Stimulated activated effector memory CD8-positive, alpha-beta T cell treated with anti-CD3 and anti-CD28 coated beads, Interleukin-12 subunit alpha, Interleukin-12 subunit beta, amount 100 ng/mL, for 72 hours (primary cell): ENCODE results near the gene SIRT5.

ENCODE experiments used
- ATAC-seq: fragments of 150-1000 bp; cut with Tn5 transposase; 2 replicates; pipeline ENCODE4 v1.10.0; 2021
- DNase-seq, 2 donors: peaks; one replicate each; pipeline ENCODE4 v3.0.0; 2021 to 2022; ENCODE audit warnings: low spot score in 2 of 2
- H3K27ac Mint-ChIP-seq: one replicate; pipeline ENCODE4 v1.8.0; 2022; ENCODE audit warnings: mild to moderate bottlenecking, mixed read lengths
- H3K36me3 Mint-ChIP-seq: one replicate; pipeline ENCODE4 v1.8.0; 2022; ENCODE audit warnings: mild to moderate bottlenecking, mixed read lengths
- H3K4me1 Mint-ChIP-seq: one replicate; pipeline ENCODE4 v1.8.0; 2022; ENCODE audit warnings: mixed read lengths
- H3K4me3 Mint-ChIP-seq: one replicate; pipeline ENCODE4 v1.8.0; 2022; ENCODE audit warnings: mild to moderate bottlenecking, mixed read lengths
- H3K9me3 Mint-ChIP-seq: one replicate; pipeline ENCODE4 v1.8.0; 2022; ENCODE audit warnings: mixed read lengths

SIRT5 gene

DNA sequence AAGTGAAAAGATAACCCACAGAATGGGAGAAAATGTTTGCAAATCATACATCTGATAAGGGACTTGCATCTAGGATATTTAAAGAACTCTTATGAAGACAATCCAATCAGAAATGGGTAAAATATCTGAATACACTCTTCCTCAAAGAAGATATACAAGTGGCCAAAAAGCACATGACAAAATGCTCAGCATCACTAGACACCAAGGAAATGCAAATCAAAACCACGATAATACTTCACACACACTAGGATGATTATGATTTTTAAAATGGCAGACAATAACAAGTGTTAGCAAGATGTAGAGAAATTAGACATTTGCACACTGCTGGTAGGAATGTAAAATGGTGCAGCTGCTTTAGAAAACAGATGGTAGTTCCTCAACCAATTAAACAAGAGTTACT, 34.8 kb upstream of the SIRT5 start:
- Mint-ChIP-seq H3K9me3 (no peaks in the 10 kb centered on the region), H3K27ac (no peak overlapping the region), H3K36me3 (no peaks in the 10 kb centered on the region), H3K4me1 (no peaks in the 10 kb centered on the region), H3K4me3 (no peak overlapping the region)
- no peak for DNase-seq
- no peak for ATAC-seq

DNA sequence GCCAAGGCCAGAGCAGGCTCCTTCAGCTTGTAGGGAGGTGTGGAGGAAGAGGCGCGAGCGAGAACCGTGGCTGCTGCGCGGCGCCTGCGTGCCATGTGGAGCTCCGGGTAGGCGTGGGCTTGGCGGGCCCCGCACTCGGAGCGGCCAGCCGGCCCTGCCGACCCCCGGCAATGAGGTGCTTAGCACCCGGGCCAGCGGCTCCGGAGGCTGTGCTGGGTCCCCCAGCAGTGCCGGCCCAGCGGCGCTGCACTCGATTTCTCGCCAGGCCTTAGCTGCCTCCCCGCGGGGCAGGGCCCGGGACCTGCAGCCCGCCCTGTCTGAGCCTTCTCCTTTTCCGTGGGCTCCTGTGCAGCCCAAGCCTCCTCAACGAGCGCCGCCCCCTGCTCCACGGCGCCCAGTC, 32.9 kb upstream of the SIRT5 start:
- DNase-seq (no peak), ATAC-seq (no peak)
- H3K27ac Mint-ChIP-seq = no peak overlapping the region
- H3K4me3 Mint-ChIP-seq = no peak overlapping the region
- H3K9me3 Mint-ChIP-seq = no peaks in the 10 kb centered on the region
- no peaks in the 10 kb centered on the region for H3K36me3 Mint-ChIP-seq
- H3K4me1 Mint-ChIP-seq = no peaks in the 10 kb centered on the region

DNA sequence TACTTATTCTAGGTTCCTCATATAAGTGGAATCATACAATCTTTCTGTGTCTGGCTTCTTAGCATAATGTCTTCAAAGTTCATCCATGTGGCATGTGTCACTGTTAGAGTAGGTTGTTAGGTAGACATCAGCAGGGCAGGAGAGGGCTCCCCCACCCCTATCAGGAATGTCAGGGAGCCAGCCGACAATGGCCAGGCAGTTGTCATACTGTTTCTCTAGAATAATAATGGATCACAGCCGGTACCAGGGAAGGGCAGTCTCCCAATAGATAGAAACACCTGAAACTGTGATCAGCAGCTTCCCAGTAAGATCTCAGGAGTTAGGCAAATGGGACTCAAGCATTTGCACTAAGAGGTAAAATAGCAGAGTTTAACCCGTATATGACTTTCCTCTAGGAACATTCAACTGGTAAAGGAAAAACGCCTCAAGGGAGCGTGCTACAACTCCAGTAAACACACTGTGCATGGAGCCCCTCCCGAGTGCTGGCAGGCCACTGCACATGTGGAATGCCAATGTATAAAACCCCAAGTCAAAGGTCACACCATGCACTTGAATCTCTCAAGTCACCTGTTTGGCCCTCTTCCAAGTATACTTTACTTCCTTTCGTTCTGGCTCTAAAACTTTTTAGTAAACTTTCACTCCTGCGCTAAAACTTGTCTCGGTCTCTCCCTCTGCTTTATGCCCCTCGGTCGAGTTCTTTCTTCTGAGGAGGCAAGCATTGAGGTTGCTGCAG, 29.8 kb upstream of the SIRT5 start:
- no peak overlapping the region for H3K27ac Mint-ChIP-seq
- no peaks in the 10 kb centered on the region for H3K36me3 Mint-ChIP-seq
- ATAC-seq = no peak
- H3K4me1 Mint-ChIP-seq = no peaks in the 10 kb centered on the region
- no peaks in the 10 kb centered on the region for H3K9me3 Mint-ChIP-seq
- DNase-seq = no peak
- no peak overlapping the region for H3K4me3 Mint-ChIP-seq

DNA sequence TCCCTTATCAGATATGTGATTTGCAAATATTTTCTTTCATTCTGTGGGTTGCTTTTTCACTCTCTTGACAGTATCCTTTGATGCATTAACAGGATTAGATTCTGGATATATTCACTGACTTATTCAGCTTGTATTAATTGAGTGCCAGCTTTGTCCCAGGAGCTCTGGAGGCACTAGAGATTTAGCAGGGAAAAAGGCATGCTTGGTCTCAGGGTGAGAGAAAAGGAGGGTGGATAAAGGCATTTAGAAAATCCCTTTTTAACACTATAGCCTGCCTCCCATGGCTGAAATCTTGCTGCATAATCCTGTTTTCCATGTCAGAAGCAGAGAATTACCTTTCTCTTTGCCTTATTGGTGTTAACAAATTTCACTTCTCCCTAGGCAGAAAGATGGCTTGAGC, 28.5 kb upstream of the SIRT5 start:
- Mint-ChIP-seq H3K4me1 (no peaks in the 10 kb centered on the region), H3K4me3 (no peak overlapping the region)

DNA sequence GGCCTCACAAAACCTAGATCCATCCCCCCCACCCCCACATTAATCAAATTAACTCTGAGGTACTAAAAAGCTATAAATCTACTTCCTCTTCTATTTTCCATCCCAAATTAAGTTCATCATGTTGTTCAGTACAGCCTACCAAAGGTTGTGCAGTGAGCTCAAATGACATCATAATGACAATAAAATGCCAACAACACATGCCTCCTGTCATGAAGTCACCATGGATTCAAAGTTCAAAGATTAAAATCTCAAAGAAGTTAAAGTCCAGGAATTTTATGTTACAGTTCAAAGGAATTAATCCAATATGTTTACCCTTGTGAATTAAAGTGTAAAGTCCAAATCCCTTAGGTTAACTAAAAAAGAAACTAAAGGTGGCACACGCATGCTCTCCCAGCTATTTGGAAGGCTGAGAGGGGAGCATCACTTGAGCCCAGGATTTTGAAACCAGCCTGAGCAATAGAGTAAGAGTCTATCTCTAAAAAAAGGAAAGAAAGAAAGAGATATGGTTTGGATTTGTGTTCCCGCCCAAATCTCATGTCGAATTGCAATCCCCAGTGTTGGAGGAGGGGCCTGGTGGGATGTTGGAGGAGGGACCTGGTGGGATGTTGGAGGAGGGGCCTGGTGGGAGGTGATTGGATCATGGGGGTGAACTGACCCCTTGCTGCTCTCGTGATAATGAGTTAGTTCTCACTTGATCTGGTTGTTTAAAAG, 25.7 kb upstream of the SIRT5 start:
- Mint-ChIP-seq H3K9me3 (no peaks in the 10 kb centered on the region), H3K36me3 (no peaks in the 10 kb centered on the region), H3K27ac (no peak overlapping the region), H3K4me1 (no peaks in the 10 kb centered on the region), H3K4me3 (no peak overlapping the region)
- ATAC-seq = no peak
- no peak for DNase-seq

More for the DNA sequence above, 28.5 kb upstream of the SIRT5 start:
- DNase-seq = no peak
- Mint-ChIP-seq H3K36me3 (no peaks in the 10 kb centered on the region), H3K9me3 (no peaks in the 10 kb centered on the region), H3K27ac (no peak overlapping the region)
- no peak for ATAC-seq

DNA sequence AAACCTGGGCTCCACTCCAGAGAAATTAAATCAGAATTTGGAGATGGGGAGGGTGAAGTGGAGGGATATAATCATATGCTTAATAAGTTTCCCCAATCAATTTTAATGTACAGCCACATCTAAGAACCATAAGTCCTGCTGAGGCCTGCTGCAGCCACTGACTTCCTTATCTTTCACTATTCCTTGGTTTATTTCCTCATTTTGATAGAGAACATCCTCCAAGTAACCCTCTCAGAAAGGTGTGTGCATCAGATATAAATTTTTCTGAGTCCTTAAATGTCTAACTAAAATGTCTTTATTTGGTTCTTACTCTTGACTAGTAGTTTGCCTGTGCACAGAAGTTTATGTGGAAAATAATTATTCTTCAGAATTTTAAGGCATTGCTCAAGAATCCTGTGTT, 23.7 kb upstream of the SIRT5 start:
- no peak for ATAC-seq
- no peaks in the 10 kb centered on the region for H3K4me1 Mint-ChIP-seq
- no peak for DNase-seq
- H3K4me3 Mint-ChIP-seq = no peak overlapping the region
- H3K27ac Mint-ChIP-seq = no peak overlapping the region
- no peaks in the 10 kb centered on the region for H3K36me3 Mint-ChIP-seq
- H3K9me3 Mint-ChIP-seq = no peaks in the 10 kb centered on the region

DNA sequence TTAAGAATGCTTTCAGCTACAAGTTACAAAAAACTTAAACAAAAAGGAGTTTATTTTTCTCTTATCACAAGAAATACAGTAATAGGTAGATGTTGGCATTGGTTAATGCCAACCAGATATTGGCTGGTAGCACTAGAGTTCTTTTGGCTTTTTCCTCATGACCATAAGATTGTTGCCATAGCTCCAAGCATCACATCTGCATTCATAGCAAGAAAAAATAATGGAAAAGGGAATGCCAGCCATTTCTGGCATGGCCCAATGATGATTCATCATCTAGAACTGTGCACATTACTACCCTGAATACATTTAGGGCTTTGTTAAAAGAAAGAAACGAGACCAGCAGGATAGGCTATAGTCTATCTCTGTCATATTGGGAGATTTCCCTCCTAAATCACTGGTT, 20.8 kb upstream of the SIRT5 start:
- Mint-ChIP-seq H3K4me1 (no peaks in the 10 kb centered on the region), H3K9me3 (no peaks in the 10 kb centered on the region), H3K27ac (no peak overlapping the region), H3K36me3 (no peaks in the 10 kb centered on the region), H3K4me3 (no peak overlapping the region)
- ATAC-seq = no peak
- no peak for DNase-seq

DNA sequence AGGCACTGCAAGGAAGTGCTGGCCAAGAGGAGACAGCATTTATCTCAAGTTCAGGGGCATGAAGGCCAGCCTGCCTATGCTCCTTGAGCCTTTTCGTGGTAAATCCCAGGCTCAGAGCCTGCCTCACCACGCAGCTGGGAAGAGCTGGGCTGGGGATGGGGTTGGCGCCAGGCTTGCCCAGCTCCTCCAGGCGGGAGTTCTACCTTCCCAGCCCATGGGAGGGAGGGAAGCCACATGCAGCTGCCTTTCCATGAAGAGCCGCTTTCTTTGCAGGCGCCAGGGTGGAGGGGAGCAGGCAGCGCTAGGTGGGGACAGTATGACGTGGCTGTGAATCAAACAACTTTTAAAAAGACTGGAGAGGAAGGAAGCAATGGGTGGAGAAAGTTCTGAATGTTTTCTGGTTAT, 19.5 kb upstream of the SIRT5 start:
- ATAC-seq (no peak), DNase-seq (no peak)
- Mint-ChIP-seq H3K4me3 (no peak overlapping the region), H3K4me1 (no peaks in the 10 kb centered on the region), H3K36me3 (no peaks in the 10 kb centered on the region), H3K27ac (no peak overlapping the region), H3K9me3 (no peaks in the 10 kb centered on the region)

DNA sequence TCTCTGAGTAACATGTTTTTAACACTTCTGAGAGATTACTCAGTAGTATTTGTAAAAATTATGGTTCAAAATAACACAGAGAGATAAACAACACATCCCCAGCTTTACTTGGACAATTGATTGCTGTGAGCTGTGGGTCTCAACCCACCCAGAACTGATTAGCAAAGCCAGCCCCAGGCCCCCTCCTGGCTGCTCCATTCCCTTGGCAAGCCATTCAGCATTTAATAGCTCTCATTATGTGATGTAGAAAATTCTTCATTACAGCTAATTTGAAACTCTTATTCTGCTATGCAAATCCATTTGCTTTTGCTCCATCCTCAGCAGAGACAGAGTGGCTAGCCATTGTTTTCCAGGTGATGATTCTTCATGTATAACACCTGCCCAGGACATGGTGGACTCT, 16.6 kb upstream of the SIRT5 start:
- Mint-ChIP-seq H3K36me3 (no peaks in the 10 kb centered on the region), H3K27ac (no peak overlapping the region), H3K9me3 (no peaks in the 10 kb centered on the region), H3K4me1 (no peaks in the 10 kb centered on the region), H3K4me3 (no peak overlapping the region)
- DNase-seq (no peak), ATAC-seq (no peak)

DNA sequence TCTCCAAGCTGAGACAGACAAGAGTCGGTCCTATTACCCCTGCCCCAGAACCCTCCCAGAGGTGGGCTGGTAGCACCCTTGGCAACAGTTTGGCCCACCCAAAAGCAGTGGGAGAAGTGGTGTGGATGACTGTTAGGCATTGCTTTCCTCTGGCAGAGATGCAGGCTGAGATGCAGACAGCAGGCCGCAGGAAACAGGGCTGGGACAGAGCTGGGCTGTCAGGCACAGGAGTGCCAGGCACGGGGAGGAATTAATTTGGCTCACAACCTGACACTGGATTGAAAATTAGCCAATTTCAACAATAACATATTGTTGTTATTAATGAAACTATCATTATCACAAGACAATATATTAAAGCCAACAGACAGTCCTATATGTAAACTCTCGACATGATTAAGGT, 15.7 kb upstream of the SIRT5 start:
- no peaks in the 10 kb centered on the region for H3K4me1 Mint-ChIP-seq
- no peak overlapping the region for H3K4me3 Mint-ChIP-seq
- H3K27ac Mint-ChIP-seq = no peak overlapping the region
- no peaks in the 10 kb centered on the region for H3K36me3 Mint-ChIP-seq
- DNase-seq = no peak
- no peaks in the 10 kb centered on the region for H3K9me3 Mint-ChIP-seq
- ATAC-seq = no peak

DNA sequence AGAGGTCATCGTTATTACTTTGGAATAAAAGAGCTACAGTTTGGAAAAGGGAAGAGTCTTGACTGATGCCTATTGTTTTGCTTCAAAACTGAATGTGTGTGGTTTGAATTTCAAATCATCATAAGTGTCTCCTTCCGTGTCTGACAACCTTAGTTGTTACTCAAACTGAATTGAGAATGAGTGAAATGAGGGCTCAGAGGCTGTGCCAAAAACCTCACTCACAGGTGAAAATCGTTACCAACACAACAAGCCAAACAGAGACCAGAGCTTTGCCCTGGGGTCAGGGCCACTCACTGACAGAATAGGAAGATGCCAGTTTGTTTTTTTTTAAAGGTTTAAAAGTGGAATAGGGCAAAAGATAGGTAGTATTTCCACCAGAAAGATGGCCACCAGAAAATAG, 15.2 kb upstream of the SIRT5 start:
- DNase-seq (no peak), ATAC-seq (no peak)
- no peaks in the 10 kb centered on the region for H3K9me3 Mint-ChIP-seq
- no peaks in the 10 kb centered on the region for H3K4me1 Mint-ChIP-seq
- H3K36me3 Mint-ChIP-seq = no peaks in the 10 kb centered on the region
- H3K4me3 Mint-ChIP-seq = no peak overlapping the region
- H3K27ac Mint-ChIP-seq = no peak overlapping the region

DNA sequence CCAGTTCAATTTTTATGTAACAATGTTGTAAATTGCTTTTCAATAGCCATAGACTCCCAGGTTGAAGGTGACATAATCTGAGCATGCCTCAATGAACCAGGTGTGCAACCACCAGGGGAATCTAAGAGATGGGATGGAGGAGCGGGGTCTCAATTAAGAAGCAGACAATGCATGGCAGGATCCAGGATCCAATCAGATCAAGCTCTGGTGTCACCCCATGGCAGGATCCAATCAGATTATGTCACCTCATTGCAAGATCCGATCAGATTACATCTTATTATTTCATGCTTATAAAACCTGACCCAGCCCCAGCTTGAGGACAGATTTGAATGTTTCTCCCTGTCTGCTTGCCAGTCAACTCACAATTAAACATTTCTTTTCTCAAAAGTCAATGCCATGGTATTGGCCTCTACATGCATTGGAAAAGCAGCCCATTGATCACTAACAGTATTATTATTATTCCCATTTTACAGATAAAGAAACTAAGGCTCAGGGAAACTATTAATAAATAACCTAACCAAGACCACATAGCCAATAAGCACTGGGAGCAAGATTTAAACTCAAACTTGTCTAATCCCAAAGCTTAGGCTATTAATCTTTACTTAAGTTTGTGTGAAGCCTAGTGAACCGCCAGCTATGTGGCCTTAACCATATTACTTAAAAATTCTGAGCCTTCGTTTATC, 14.3 kb upstream of the SIRT5 start:
- Mint-ChIP-seq H3K9me3 (no peaks in the 10 kb centered on the region), H3K4me1 (no peaks in the 10 kb centered on the region), H3K4me3 (no peak overlapping the region), H3K27ac (no peak overlapping the region), H3K36me3 (no peaks in the 10 kb centered on the region)
- DNase-seq (no peak), ATAC-seq (no peak)

DNA sequence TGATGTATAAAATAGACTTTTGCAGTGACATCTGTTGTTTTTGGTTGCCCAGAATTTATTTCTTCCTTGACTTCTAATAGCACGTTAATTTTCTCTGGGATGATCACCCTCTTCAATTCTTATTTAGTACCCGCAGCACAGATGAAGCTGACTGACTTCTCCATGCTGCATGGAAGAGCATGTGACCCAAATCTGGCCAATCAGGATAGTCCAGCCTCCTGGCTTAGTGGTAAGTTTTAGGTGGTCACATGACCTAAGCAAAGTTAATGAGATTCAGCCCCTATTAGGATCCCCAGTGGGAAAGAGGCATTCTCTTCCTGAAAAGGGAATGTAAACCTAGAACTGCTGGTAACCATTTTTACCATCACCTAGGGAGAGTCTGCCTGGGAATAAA, 13.8 kb upstream of the SIRT5 start:
- ATAC-seq (no peak), DNase-seq (no peak)
- no peaks in the 10 kb centered on the region for H3K9me3 Mint-ChIP-seq
- H3K27ac Mint-ChIP-seq = no peak overlapping the region
- no peaks in the 10 kb centered on the region for H3K36me3 Mint-ChIP-seq
- H3K4me3 Mint-ChIP-seq = no peak overlapping the region
- no peaks in the 10 kb centered on the region for H3K4me1 Mint-ChIP-seq

DNA sequence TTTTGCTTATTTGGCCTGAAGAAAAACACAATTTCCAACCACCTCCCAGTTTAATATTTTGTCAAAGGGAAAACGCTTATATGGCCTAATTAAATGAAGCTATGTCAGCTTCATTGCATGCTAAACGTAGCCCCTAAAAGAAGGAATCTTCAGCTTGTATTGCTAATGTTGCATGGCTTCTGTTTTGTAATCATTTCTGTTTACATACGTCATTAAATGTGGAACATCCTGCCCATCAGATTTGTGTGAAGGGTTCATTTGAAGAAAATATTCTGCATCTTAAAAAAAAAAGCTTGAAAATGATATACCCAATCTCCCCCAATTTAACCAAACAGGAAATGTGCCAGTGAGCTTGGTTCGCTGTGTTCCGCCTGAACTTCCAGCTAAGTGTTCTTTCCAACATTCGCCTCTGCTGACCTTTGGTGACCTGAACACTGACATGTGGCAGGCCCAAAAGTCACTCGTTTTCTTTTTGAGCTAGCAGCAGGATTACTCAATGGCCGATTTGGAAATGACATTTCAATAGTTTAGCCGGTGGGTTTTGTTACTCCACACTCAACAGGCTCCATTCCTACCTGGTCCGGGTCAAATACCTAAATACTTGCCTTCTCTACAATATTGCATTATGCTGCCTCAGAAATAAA, 12.7 kb upstream of the SIRT5 start:
- no peaks in the 10 kb centered on the region for H3K36me3 Mint-ChIP-seq
- H3K27ac Mint-ChIP-seq = no peak overlapping the region
- H3K9me3 Mint-ChIP-seq = no peaks in the 10 kb centered on the region
- H3K4me1 Mint-ChIP-seq = no peaks in the 10 kb centered on the region
- H3K4me3 Mint-ChIP-seq = no peak overlapping the region
- DNase-seq (no peak), ATAC-seq (no peak)

DNA sequence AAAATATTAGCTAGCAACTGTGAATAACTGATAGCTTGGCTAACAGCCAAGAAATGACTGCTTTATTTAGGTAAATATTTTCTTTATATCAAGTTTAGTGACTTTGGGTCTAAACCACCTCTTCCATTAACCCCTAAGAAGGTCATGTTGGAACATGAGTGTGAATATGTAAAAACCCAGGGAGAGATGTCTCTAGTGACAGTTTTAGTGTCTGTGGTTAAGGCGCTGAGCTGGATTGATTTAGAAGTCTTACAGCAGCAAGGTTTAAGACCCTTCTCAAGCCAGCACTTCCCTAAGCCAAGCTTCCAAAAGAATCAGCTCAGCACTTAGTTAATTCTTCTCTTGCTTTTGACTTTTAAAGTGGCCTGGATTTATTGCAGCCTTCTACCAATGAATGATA, 11.4 kb upstream of the SIRT5 start:
- H3K27ac Mint-ChIP-seq = no peak overlapping the region
- no peaks in the 10 kb centered on the region for H3K36me3 Mint-ChIP-seq
- ATAC-seq = no peak
- no peak for DNase-seq
- no peaks in the 10 kb centered on the region for H3K4me1 Mint-ChIP-seq
- H3K9me3 Mint-ChIP-seq = no peaks in the 10 kb centered on the region
- H3K4me3 Mint-ChIP-seq = no peak overlapping the region

DNA sequence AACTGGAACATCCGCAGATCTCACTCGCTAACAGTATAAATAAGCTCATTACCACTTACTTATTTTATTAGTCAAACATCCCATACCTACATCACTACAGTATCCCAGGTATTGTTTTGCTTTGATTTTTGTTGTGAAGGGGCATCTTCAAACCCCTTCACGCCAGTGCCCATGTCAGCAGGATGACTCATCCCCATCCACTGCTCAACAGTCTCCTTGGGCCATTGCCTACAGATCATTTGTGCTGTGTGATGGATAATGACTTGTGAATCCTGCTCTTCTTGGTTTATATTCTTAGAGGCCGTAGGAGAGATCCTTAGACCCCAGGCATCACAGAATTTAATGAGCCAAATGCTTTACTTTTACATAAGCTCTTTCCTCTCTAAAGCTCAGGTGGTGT, 8.5 kb upstream of the SIRT5 start:
- no peaks in the 10 kb centered on the region for H3K9me3 Mint-ChIP-seq
- DNase-seq (no peak), ATAC-seq (no peak)
- H3K36me3 Mint-ChIP-seq = no peaks in the 10 kb centered on the region
- no peak overlapping the region for H3K27ac Mint-ChIP-seq
- no peak overlapping the region for H3K4me3 Mint-ChIP-seq
- H3K4me1 Mint-ChIP-seq = no peaks in the 10 kb centered on the region
